ENCODE data around the gene FBXW10.
"Not testable (repeated sequence)": the region's sequence is repeated elsewhere in the genome, so short reads cannot be mapped to it uniquely, and the experiment has no call there.

The FBXW10 gene

DNA sequence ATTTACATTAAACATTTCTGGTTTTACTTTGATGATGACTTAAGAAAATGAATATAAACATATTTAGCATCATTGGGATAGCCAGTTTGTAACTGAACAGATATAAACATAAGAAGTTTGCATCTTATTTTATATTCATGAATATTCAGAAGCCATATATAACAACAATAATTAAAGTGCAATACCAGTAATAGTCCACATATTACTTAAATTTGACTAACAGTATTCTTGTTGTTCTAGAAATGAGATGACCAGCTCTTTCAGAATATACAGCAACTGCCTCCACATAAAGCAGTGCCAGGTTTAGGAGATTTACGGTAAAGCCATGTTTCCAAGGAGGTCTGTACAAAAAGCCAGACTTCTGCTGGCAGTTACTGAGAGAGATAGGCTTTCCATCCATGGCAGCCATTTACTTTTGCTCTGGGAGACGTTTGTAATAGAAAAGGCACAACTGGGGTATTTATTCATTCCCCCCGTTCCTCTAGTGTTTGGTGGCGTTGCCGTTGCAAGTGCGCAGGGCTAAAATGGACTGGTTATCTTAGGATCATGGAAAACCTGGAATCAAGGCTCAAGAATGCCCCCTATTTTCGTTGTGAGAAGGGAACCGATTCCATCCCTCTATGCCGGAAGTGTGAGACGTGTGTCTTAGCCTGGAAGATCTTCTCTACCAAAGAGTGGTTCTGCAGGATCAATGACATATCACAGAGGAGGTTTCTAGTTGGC is at the start of gene FBXW10:
FBXW10 (plus strand) TSS at position 356 of the 723 bp plus-strand sequence; CDS start at position 547, 191 bp downstream.
- DNase-seq: not testable (repeated sequence)

DNA sequence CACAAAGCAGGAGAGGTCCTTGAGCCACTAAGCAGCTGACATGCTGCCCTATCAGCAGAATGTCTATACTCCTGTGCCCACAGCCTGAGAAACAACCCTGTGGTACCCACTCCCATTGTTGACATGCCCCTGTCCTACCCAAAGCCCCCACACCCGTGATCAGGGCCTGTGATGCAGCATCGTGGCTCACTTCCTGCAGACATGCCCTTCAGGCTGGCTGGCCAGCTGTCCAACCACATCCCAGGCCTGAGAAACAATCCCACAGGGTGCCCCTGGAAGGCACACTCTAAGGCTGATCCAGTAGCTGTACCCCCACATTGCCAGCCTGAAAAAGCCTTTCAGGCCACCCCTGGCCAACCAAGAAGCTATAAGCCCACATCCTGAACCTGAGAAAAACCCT is 48.7 kb upstream of the FBXW10 start:
- DNase-seq: not testable (repeated sequence)

- DNase-seq: not testable (repeated sequence)
These were observed 45.3 kb upstream of the FBXW10 start for GRCh38 chr17:18698473-18699103.

- DNase-seq: not testable (repeated sequence)
These were observed 37.9 kb upstream of the FBXW10 start for GRCh38 chr17:18705955-18706354.

DNA sequence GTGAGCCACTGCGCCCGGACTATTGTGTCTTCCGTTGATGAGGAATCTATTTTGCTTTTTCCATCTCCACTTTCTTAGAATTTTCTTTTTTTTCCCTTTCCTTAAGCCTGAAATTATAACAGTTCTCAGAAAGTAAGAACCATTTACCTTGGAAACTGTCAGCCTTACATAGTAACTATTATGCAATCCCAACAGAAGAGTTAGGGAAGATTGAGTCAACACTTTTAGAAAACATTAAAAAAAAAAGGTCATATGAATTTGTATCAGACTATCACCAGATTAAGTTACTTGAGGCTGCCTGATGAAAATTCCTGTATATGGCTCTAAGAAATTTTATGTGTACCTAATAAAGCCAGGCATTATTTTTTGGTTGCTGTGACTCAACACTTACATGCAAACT is 35.6 kb upstream of the FBXW10 start:
- DNase-seq: not testable (repeated sequence)

GRCh38 chr17:18712354-18712999 is 31.4 kb upstream of the FBXW10 start:
- DNase-seq: not testable (repeated sequence)

DNA sequence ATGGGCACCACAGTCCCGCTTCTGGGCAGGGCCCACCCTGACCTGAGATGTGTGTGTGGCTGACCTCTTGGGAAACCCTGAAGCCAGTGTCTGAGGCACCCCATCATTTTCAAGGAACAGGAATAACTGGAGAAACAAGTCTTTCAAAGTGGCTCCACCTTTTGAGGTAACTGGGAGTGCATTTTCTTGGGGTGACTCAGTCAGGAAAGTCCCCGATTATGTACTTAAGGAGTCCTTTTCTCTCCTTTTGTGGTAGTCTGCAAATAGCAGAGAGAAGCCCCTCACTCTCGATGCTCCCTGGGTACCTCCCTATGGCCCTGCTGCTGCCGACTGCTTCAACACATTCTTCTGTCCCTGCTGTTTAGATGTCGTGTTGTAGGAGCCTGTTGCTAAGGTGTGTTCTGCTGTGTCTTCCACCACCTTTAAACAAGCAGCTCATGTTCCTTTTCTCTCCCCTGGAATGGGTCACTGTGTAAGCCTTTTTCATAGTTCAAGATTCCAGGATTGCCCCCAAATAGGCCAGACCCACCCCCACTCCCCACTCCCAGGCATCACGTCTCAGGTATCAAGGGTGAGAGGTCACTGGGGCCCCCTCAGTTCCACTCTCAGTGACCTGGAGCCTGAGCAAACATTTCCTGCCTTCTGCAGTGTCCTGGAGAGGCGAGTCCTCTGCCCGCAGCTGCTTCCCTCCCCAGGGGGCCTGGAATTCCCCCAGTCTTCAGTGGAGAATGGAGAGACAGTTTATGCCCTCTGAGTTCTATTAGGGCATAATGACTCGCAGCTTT is 25.0 kb upstream of the FBXW10 start:
- DNase-seq: not testable (repeated sequence)

DNA sequence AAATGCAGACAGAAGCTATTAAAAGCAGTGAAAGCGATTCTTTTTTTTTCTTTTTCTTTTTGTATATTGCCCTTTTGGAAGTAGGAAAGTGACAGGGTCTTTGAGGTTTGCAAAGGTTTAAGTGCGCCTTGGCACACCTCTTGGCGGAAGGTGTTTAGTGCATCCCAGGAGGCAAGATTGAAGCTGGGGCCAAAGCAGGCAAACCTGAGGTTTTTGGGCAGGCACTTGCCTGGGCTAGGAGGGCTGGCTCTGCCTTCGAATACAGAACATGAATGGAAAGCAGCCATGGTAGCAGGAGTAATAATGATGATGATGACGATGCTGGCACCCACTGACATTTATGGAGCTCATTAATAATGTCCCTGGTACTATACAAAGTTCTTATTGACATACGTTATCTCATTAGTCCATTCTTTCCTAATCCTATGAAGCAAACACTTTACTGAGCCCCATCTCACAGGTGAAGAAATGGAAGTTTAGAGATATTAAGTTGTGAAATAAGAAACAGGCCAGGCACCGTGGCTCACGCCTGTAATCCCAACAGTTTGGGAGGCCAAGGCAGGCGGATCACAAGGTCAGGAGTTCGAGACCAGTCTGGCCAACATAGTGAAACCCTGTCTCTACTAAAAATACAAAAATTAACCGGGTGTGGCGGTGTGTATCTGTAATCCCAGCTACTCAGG is 24.3 kb upstream of the FBXW10 start:
- DNase-seq: not testable (repeated sequence)

DNA sequence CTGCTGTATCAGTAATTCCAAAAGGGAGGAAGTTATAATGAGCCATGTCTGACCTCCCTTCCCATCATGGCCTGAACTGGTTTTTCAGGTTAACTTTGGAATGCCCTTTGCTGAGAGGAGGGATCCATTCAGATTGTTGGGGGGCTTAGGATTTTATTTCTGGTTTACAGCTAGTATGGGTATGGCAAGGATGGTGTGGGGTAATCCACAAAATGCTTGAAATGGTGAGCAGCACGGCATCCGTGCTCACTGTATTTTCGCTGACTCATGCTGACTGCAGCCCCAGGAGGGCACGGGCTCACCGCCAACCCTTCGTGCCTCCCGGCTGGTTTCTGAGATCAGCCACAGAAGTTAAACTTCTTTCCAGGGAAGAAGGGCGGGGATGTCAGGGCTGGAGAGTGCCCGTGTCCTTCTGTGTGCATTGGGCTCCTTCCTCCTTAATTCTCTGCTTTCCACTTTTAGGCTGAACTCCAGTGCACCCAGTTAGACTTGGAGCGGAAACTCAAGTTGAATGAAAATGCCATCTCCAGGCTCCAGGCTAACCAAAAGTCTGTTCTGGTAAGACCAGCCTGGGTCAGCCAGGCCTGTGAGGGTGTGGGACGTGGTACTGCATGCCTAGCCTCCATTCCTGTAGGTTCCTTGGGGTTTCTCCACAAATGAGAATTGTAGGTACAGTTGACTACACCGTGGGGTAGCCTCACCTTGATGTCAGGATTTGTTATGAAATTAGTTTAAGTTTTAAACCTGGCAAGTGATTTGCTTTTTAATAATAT is 21.9 kb upstream of the FBXW10 start:
- not testable (repeated sequence) for DNase-seq

DNA sequence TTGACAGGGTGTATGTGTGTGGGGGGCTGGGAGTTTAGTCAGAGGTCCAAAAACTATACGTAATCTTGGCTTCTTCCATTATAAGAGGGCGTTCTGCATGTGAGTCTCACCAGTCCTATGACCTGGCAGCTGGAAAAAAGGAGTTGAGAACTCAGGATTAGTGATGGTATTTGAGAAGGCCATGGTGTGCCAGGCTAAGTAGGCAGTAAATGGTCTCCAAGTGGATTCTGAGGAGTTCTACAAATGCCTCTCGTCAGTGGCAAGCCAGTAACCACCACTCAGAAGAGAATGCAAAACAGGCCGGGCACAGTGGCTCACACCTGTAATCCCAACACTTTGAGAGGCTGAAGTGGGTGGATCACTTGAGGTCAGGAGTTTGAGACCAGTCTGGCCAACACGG is 21.2 kb upstream of the FBXW10 start:
- DNase-seq: not testable (repeated sequence)

GRCh38 chr17:18723509-18723908 is 20.3 kb upstream of the FBXW10 start:
- DNase-seq: not testable (repeated sequence)

GRCh38 chr17:18732438-18732837 is 11.4 kb upstream of the FBXW10 start:
- DNase-seq: not testable (repeated sequence)

- not testable (repeated sequence) for DNase-seq
These were observed 10.5 kb upstream of the FBXW10 start for GRCh38 chr17:18733350-18733749.

- DNase-seq: not testable (repeated sequence)
These were observed 4.0 kb upstream of the FBXW10 start for GRCh38 chr17:18739616-18740391.

- DNase-seq: not testable (repeated sequence)
These were observed 2.6 kb upstream of the FBXW10 start for GRCh38 chr17:18741228-18741627.

DNA sequence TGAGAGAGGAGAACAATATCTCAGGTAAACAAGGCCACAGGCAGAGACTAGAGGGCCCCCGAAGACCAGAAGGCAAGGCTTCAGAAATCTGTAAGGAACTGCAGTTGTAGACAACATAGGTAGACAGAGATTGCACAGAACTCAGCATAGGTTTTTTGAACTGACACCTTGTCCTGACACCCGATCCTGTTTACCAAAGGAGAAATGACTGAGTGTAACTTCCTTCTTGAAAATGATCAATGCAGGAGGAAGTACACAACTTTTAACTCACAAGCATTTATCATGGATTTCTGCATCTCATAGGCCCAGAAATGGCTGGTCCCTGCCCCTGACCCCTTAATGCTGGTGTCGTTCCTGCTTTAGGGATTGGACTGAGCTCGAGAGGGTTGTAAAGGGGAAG is 872 bp downstream of the FBXW10 start:
- not testable (repeated sequence) for DNase-seq

GRCh38 chr17:18746551-18746950 is 2.7 kb downstream of the FBXW10 start:
- not testable (repeated sequence) for DNase-seq

DNA sequence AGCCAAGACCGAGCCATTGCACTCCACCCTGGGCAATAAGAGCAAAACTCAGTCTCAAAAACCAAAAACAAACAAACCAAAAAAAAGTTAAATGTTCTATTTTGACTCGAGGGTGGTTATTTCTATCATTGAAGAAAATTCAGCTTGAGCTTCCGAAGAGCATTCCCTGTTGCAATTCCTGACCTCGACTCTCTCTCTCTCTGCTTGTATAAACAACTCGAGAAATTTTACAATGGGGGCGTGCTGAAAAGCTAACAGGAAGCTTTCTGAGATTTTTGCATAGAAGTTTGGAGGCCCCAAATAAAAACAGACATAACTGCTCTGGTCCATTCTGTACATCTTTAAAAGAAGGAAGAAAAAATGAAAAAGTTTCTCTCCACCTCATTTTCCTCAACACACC is 3.6 kb downstream of the FBXW10 start:
- not testable (repeated sequence) for DNase-seq

- not testable (repeated sequence) for DNase-seq
These were observed 6.4 kb downstream of the FBXW10 start for GRCh38 chr17:18750242-18750641.

GRCh38 chr17:18753829-18754409 is 10.1 kb downstream of the FBXW10 start:
- DNase-seq: not testable (repeated sequence)
